H1 (cell line): ENCODE results near the gene PIGC. TPM values are rescaled to one million over a fixed set of nuclear protein-coding genes. Genes with fewer than 3 reads are reported as not detected.

Experiments
- ATF2 ChIP-seq: IDR thresholded peaks from 2 replicates; pipeline ENCODE4 v1.6.1; 2012; ENCODE audit warnings: low read length, inconsistent platforms
- ATF3 ChIP-seq: IDR thresholded peaks from 2 replicates; pipeline ENCODE4 v1.6.1; 2011; ENCODE audit warnings: low read depth, mild to moderate bottlenecking, low read length; ENCODE audit not compliant: insufficient read depth
- BRCA1 ChIP-seq: IDR thresholded peaks from 2 replicates; pipeline ENCODE4 v1.6.1; 2012; ENCODE audit warnings: low read depth, low read length, improper control_type of control experiment
- CBX5 ChIP-seq: fragments of 300-800, 300-1000 bp; sonication (generic); IDR thresholded peaks from 2 replicates; pipeline ENCODE4 v1.7.1; 2016; ENCODE audit warnings: antibody characterized with exemption, low read length, low read depth
- CHD2 ChIP-seq: IDR thresholded peaks from 2 replicates; pipeline ENCODE4 v1.6.1; 2012; ENCODE audit warnings: low read length, improper control_type of control experiment
- CTBP2 ChIP-seq: IDR thresholded peaks from 2 replicates; pipeline ENCODE4 v1.7.0; 2011; ENCODE audit warnings: borderline replicate concordance, mild to moderate bottlenecking, moderate library complexity, mixed read lengths, low read length; ENCODE audit not compliant: insufficient read depth, insufficient read length
- E2F6 ChIP-seq: IDR thresholded peaks from 2 replicates; pipeline ENCODE4 v1.6.1; 2012; ENCODE audit warnings: inconsistent platforms
- EZH2 ChIP-seq: fragments of 200-600 bp; sonication (generic); IDR thresholded peaks from 2 replicates; pipeline ENCODE4 v1.7.1; 2012; ENCODE audit warnings: low read depth, mild to moderate bottlenecking, moderate library complexity, low read length, inconsistent platforms; ENCODE audit not compliant: severe bottlenecking
- GABPA ChIP-seq: IDR thresholded peaks from 2 replicates; pipeline ENCODE4 v1.6.1; 2011; ENCODE audit warnings: mild to moderate bottlenecking, low read length, moderate library complexity, borderline replicate concordance; ENCODE audit not compliant: insufficient read depth
- JUN ChIP-seq: IDR thresholded peaks from 2 replicates; pipeline ENCODE4 v1.6.1; 2011; ENCODE audit warnings: low read depth, mild to moderate bottlenecking, improper control_type of control experiment, low read length
- MAX ChIP-seq: IDR thresholded peaks from 2 replicates; pipeline ENCODE4 v1.6.1; 2012; ENCODE audit warnings: inconsistent platforms
- POLR2A ChIP-seq, 2 experiments: IDR thresholded peaks; 1 replicate in 1 of 2; 2 replicates in 1 of 2; pipeline ENCODE4 v1.6.1; 2011; ENCODE audit warnings: low read depth in 2 of 2, low read length in 2 of 2, mild to moderate bottlenecking in 2 of 2; ENCODE audit errors: control extremely low read depth in 1 of 2
- RAD21 ChIP-seq, 2 experiments: IDR thresholded peaks in 1 of 2; conservative IDR thresholded peaks in 1 of 2; 2 replicates each; pipeline ENCODE4 v1.6.1; 2011; ENCODE audit warnings: low read depth in 2 of 2, low read length in 2 of 2, improper control_type of control experiment in 1 of 2, inconsistent platforms in 1 of 2, mild to moderate bottlenecking in 1 of 2, moderate library complexity in 1 of 2
- RBBP5 ChIP-seq: IDR thresholded peaks from 2 replicates; pipeline ENCODE4 v1.7.1; 2012; ENCODE audit warnings: low read depth, mild to moderate bottlenecking, inconsistent platforms, low read length, moderate library complexity, borderline replicate concordance
- SIX5 ChIP-seq: IDR thresholded peaks from 2 replicates; pipeline ENCODE4 v1.6.1; 2011; ENCODE audit warnings: mild to moderate bottlenecking, low read depth, low read length
- SP1 ChIP-seq: IDR thresholded peaks from 2 replicates; pipeline ENCODE4 v1.6.1; 2011; ENCODE audit warnings: low read depth, low read length
- SP2 ChIP-seq: IDR thresholded peaks from 2 replicates; pipeline ENCODE4 v1.6.1; 2012; ENCODE audit warnings: mild to moderate bottlenecking, low read length, inconsistent platforms
- TEAD4 ChIP-seq: IDR thresholded peaks from 2 replicates; pipeline ENCODE4 v1.6.1; 2012; ENCODE audit warnings: low read depth, low read length, inconsistent platforms, mixed read lengths
- polyA plus RNA-seq, 7 experiments: library from polyadenylated mRNA; depleted of rRNA in 3 of 7; stranded (reverse) in 5 of 7; unstranded in 2 of 7; fragments of >200 nt in 5 of 7; fragments of 200-250 nt in 2 of 7; gene quantifications; 1 replicate in 5 of 7; 2 replicates in 1 of 7; 4 replicates in 1 of 7; pipeline versions ENCODE4 v1.2.1 to v1.2.3, GENCODE V29; 2011 to 2013; ENCODE audit warnings: missing spikeins in 2 of 7, mixed read lengths in 2 of 7
- total RNA-seq: library from RNA; stranded (reverse); fragmentation: NEBNext Ultra II Directional; extraction: Animal tissue kit (Norgen Biotek cat#: 25700); gene quantifications from 2 replicates; pipeline ENCODE4 v1.2.1, GENCODE V29; 2021

Gene PIGC
- total and polyA plus RNA-seq, 2 of the 8 experiments (the other 6 are each of a cell fraction or from before 2014, with no cell fraction given): 21.0 to 39.3 TPM

GRCh38 chr1:172443666-172444453, at the start of gene PIGC (continued):
- TF ChIP-seq TEAD4 (no peak), SIX5 (no peak), E2F6 (0 out of 2 replicates have a peak, but pooled peaks have one; percentile 11), MAX (peak; percentile 33), CHD2 (no peak), GABPA (peak; percentile 80; the same call in 1 of the 2 replicates), RBBP5 (peak; percentile 88), CBX5 (no peak), JUN (no peak), EZH2 (no peak), SP1 (peak; percentile 40; the same call in 1 of the 2 replicates), CTBP2 (no peak), SP2 (no peak), BRCA1 (no peak), RAD21 (IDR thresholded peaks at IDR 0.05 in 1 of 2, conservative IDR thresholded peaks at IDR 0.05 in 1 of 2; ENCODE audit: low read depth in 2 of 2, low read length in 2 of 2) (peak; percentile 71 to 83), ATF3 (no peak), POLR2A (IDR thresholded peaks at IDR 0.05; ENCODE audit: control extremely low read depth in 1 of 2, low read depth in 2 of 2, low read length in 2 of 2) (peak in 1 of 2 experiments; percentile 89; a peak in 2 of 3 replicates), ATF2 (no peak)
